Mucosa of rectum (tissue), 2 donors: ENCODE results near the gene TUT7.

Experiments used
- H3K27ac ChIP-seq, 2 donors: one replicate each; pipeline ENCODE4 v1.7.0; 2013; ENCODE audit warnings: inconsistent platforms in 2 of 2, low read depth in 2 of 2, low read length in 2 of 2
- H3K27me3 ChIP-seq, 2 donors: one replicate each; pipeline ENCODE4 v1.7.0; 2013; ENCODE audit warnings: low read length in 2 of 2; ENCODE audit not compliant: control insufficient read depth in 2 of 2, insufficient read depth in 2 of 2
- H3K36me3 ChIP-seq, 2 donors: one replicate each; pipeline ENCODE4 v1.7.0; 2013; ENCODE audit warnings: low read length in 2 of 2; ENCODE audit not compliant: control insufficient read depth in 2 of 2, insufficient read depth in 2 of 2
- H3K4me1 ChIP-seq, 2 donors: one replicate each; pipeline ENCODE4 v1.7.0; 2013; ENCODE audit warnings: low read length in 2 of 2, mild to moderate bottlenecking in 1 of 2; ENCODE audit not compliant: control insufficient read depth in 2 of 2, insufficient read depth in 2 of 2
- H3K4me3 ChIP-seq, 2 donors: one replicate each; pipeline ENCODE4 v1.7.0; 2013; ENCODE audit warnings: low read length in 2 of 2
- H3K9ac ChIP-seq, 2 donors: one replicate each; pipeline ENCODE4 v1.7.0; 2013; ENCODE audit warnings: low read length in 2 of 2, low read depth in 1 of 2, mild to moderate bottlenecking in 1 of 2
- H3K9me3 ChIP-seq, 2 donors: one replicate each; pipeline ENCODE4 v1.7.0; 2013; ENCODE audit warnings: low read length in 2 of 2; ENCODE audit not compliant: control insufficient read depth in 2 of 2
- donor health status: healthy.
- donor health status: Normal muscosa, but diverticular disease.

Gene TUT7

DNA sequence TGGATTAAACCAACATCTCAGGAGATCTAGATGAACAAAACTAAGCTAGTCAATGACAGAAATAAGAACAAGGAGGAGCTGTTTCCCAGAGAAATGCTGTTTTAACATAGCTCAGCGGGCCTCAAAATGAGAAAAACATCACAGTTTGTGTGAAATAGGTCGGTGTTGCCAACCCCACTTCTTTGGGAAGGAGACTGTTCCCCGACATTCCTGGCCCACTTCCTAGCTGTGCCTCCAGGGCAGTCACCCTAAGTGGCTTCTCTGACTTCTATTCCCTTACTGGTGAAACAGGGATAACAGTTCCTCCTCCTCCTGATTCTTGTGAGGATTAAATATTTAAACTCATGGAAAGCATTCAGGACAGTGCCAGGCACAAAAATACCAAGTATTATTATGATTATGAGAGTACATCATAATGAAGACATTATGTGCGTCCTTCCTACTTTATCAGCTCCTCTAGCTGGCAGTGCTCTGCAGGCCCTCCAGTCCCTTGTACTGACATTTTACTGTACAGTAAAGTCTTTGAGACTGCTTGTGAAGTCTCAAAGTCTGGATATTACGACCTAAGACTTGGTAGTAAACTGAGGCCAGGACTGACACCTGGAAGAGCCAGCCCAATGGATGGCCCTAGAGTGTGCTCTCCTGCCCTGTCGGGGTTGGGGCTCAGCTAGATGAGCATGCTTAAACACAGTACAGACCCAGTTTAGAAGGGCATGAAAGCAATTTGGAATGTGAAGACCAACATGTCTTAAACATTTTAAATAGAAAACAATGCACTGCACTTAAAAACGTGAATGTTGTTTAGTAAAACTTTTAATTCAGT, 79.2 kb downstream of the TUT7 start:
- no peaks in the 10 kb centered on the region for H3K9me3 ChIP-seq
- peaks cover 20 to 28% of the 10 kb centered on the region in 2 donors for H3K36me3 ChIP-seq
- no peak overlapping the region for H3K9ac ChIP-seq
- no peaks in the 10 kb centered on the region for H3K27me3 ChIP-seq
- H3K27ac ChIP-seq, result no peak overlapping the region
- no peak overlapping the region for H3K4me3 ChIP-seq
- H3K4me1 ChIP-seq, result peaks cover 0 to 2% of the 10 kb centered on the region in 2 donors

DNA sequence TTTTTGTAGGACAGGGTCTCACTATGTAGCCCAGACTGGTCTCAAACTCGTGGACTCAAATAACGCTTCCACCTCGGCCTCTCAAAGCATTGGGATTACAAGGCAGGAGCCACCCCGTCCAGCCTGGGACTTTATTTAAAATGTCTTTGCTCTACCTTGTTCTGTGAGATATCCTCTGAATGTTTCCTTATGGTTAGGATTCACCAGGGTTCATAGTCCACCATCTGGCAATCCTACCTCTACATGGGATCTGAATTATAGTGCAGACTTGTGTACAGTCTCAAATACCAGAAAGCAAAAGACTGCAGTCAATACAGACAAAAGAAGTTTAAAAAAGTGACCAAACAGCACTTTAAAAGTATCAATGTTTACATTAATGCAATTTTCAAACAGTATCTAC, 82.0 kb downstream of the TUT7 start:
- no peak overlapping the region for H3K9ac ChIP-seq
- peaks cover 0 to 2% of the 10 kb centered on the region in 2 donors for H3K4me1 ChIP-seq
- H3K27ac ChIP-seq, result no peak overlapping the region
- H3K9me3 ChIP-seq, result no peaks in the 10 kb centered on the region
- no peaks in the 10 kb centered on the region for H3K27me3 ChIP-seq
- no peak overlapping the region for H3K4me3 ChIP-seq
- H3K36me3 ChIP-seq, result peaks cover 17 to 20% of the 10 kb centered on the region in 2 donors

DNA sequence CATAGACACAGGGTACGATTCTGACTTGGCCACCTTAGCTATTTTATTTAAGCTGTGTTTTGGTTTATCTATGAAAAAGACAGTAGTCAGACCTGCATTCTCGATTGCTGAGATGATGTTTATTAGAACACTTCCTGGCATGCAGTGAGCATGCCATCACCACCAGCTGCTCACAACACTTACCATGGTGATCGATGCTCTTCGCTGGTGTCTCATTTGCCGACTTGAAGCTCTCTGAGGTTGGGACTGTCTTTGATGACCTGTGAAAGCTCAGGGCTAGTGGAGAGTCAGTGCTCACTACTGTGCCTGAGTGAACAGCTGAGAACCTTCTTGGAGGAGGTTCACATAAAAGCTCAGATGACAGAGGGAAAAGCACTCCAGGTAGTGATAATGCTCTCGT, 90.3 kb downstream of the TUT7 start:
- Histone ChIP-seq H3K27me3 (no peaks in the 10 kb centered on the region), H3K27ac (no peak overlapping the region), H3K36me3 (peaks cover 10 to 15% of the 10 kb centered on the region in 2 donors), H3K9me3 (no peaks in the 10 kb centered on the region), H3K9ac (no peak overlapping the region), H3K4me3 (no peak overlapping the region), H3K4me1 (no peaks in the 10 kb centered on the region)

DNA sequence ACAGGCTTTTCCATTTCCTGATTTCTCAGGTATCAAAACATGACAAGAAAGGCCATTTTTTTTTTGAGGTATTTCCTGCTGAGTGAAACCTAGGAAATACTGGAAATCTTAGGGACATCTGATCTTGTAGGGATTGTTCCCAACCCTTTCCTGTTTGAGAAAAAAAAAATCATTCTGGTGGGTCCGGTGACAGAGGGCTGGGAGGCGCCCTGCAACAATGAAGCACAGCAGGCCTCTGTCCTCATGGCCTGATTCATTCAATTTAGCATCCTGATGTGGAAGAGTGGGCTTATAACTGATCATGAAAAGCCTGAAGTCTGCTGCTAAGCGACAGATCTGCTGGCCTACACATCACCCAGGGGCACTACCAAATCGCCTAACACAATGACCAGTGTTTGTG, 91.7 kb downstream of the TUT7 start:
- Histone ChIP-seq H3K9ac (no peak overlapping the region), H3K4me1 (no peaks in the 10 kb centered on the region), H3K9me3 (no peaks in the 10 kb centered on the region), H3K36me3 (peaks cover 10 to 15% of the 10 kb centered on the region in 2 donors), H3K27ac (no peak overlapping the region), H3K4me3 (no peak overlapping the region), H3K27me3 (no peaks in the 10 kb centered on the region)

DNA sequence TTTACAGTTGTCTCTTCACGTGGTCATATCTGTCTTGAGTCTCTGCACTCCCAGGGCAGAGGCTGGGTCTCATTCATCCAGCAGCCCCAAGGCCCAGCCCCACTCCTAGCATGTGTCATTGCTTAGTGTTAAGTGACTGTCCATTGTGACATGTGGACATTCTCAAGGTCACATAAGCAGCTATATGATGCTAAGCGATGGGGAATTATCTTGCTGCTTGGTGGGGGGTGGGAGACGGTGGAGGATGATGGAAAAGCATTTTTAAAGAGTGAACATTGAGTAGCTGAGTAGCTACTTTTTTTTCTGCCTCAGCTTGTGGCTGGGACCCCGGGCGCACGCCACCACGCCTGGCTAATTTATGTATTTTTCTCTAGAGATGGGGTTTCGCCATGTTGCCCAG, 94.7 kb downstream of the TUT7 start, which contains the start of gene C9orf153:
C9orf153 (minus strand) TSS at position 101 of the 400 bp plus-strand sequence. CDS start 30,054 bp downstream, outside the sequence.
- peaks cover 10 to 12% of the 10 kb centered on the region in 2 donors for H3K36me3 ChIP-seq
- no peak within 1 kb of the TSS for H3K9ac ChIP-seq
- H3K4me1 ChIP-seq, result no peaks in the 10 kb centered on the region
- H3K9me3 ChIP-seq, result no peaks in the 10 kb centered on the region
- H3K27ac ChIP-seq, result no peak within 1 kb of the TSS
- no peaks in the 10 kb centered on the region for H3K27me3 ChIP-seq
- no peak within 1 kb of the TSS for H3K4me3 ChIP-seq

DNA sequence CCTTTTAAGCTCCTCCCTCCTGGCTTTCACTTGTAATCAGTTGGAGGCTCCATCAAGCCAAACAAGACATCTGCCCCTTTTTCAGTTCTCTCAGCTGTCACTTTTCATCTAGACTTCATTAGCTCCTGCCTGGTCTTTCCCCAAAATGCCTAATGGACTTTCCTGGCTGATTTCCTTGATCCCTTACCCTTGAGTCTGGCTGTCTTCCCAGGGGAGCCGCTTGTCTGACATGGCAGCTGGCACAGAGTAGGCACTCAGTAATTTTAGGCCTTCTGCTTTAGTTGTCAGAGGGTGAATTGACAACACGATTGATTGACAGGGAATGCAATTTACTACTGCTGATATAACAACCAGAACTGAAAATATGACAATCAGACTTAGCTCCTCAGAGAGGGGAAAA, 96.8 kb downstream of the TUT7 start:
- no peaks in the 10 kb centered on the region for H3K4me1 ChIP-seq

DNA sequence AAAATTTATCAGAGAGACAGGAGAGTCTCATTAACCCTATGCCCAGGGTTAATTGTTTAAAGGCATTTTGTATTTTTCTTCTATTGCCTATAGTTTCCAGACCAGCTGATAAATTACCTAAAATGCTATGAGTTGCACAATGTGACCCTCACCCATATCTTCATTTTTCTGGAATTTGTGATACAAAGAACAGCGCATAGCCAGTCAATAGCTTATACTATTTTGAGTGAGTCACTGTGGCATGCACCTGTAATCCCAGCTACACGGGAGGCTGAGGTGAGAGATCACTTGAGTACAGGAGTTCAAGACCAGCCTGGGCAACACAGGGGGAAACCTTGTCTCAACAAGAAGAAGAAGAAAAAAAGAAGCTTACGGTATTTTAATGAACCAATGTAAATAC, 97.6 kb downstream of the TUT7 start:
- Histone ChIP-seq H3K4me3 (no peak overlapping the region), H3K9me3 (peaks cover 0 to 2% of the 10 kb centered on the region in 2 donors), H3K27ac (no peak overlapping the region), H3K27me3 (no peaks in the 10 kb centered on the region), H3K36me3 (no peaks in the 10 kb centered on the region), H3K9ac (no peak overlapping the region), H3K4me1 (no peaks in the 10 kb centered on the region)

More for the DNA sequence above, 96.8 kb downstream of the TUT7 start:
- H3K4me3 ChIP-seq, result no peak overlapping the region
- H3K27me3 ChIP-seq, result no peaks in the 10 kb centered on the region
- peaks cover 0 to 2% of the 10 kb centered on the region in 2 donors for H3K9me3 ChIP-seq
- H3K36me3 ChIP-seq, result no peaks in the 10 kb centered on the region
- H3K9ac ChIP-seq, result no peak overlapping the region
- H3K27ac ChIP-seq, result no peak overlapping the region

DNA sequence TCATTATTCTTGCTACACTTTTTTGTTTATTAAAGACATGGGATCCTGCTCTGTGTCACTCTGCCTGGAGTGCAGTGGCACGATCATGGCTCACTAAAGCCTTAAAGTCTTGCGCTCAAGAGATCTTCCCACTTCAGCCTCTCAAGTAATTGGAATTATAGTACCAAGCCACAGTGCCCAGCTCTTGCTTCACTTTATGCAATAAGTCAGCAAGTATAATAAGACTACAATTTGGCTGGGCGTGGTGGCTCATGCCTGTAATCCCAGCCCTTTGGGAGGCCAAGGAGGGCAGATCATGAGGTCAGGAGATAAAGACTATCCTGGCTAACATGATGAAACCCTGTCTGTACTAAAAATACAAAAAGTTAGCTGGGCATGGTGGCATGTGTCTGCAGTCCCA, 100.6 kb downstream of the TUT7 start:
- Histone ChIP-seq H3K27ac (no peak overlapping the region), H3K4me3 (no peak overlapping the region), H3K4me1 (no peaks in the 10 kb centered on the region), H3K9me3 (peaks cover 0 to 2% of the 10 kb centered on the region in 2 donors), H3K9ac (no peak overlapping the region), H3K36me3 (no peaks in the 10 kb centered on the region), H3K27me3 (no peaks in the 10 kb centered on the region)

DNA sequence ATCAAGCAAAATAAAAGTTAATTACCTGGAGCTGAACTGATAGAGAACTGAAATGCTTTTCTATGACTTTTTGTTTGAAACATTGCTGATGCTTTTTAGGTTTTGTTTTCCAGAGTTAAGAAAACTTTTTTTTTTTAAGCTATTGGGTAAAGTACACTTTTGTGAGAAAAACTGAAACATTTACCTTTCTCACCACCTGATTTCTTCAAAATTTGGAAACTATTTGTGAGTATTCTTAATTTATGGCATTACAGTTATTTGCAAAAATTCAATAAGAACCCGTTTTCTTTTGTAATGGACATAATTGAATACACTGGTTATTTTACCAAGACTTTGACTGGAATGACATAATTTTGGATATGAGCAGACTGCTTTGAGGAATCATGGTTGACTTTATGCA, 101.3 kb downstream of the TUT7 start:
- H3K4me3 ChIP-seq, result no peak overlapping the region
- H3K9me3 ChIP-seq, result peaks cover 0 to 2% of the 10 kb centered on the region in 2 donors
- no peak overlapping the region for H3K27ac ChIP-seq
- H3K27me3 ChIP-seq, result no peaks in the 10 kb centered on the region
- H3K36me3 ChIP-seq, result no peaks in the 10 kb centered on the region
- H3K4me1 ChIP-seq, result no peaks in the 10 kb centered on the region
- no peak overlapping the region for H3K9ac ChIP-seq

DNA sequence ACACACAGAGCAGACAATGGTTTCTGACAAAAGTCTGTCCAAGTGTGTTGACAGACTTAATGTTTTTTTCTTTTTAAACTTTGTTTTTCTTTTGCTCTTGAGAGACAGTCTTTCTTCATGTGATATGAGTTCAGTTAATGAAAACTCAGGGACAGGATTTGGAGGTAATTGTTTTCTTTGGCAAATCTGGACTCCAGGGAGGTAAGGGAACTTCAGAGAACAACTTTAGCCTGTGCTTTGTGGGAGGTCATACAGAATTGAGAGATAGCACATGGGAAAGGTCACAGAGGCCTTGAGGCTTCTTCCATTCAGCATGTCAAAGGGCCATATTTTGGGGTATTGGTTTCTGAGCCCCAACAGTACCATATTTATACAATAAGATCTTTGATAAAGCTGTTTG, 104.1 kb downstream of the TUT7 start:
- peaks cover 0 to 2% of the 10 kb centered on the region in 2 donors for H3K9me3 ChIP-seq
- no peak overlapping the region for H3K9ac ChIP-seq
- H3K4me3 ChIP-seq, result no peak overlapping the region
- H3K27ac ChIP-seq, result no peak overlapping the region
- no peaks in the 10 kb centered on the region for H3K36me3 ChIP-seq
- no peaks in the 10 kb centered on the region for H3K4me1 ChIP-seq
- no peaks in the 10 kb centered on the region for H3K27me3 ChIP-seq
